ENCODE results near the gene CELA2B.
"Not testable (repeated sequence)": the region's sequence is repeated elsewhere in the genome, so short reads cannot be mapped to it uniquely, and the experiment has no call there.

The CELA2B gene

DNA sequence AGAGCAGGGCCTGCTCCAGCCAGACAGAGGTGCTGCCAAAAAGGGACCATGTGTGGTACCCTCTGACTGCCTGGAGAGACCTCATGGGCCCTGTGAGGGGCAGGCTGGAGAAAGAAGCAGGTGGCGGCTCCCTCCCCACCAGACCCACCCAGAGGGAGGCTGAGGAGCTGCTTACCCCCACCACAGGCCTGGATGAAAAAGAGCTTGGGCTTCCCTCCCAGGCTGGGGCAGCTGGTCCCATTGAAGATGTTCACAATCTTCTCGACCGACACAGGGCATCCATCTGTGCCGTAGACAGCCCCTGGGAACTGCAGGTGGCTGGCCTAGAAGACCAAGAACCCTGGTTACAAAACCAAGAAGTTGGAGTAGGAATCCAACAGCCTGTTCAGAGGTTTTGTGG lies 28.5 kb downstream of the CELA2B start:
- peaks cover 21% of the 10 kb centered on the region for H3K4me1 ChIP-seq (ENCODE audit: control insufficient read depth, insufficient read depth, low read length)
- no peaks in the 10 kb centered on the region for H3K9me3 ChIP-seq (ENCODE audit: control insufficient read depth, insufficient read depth, low read length)
- no peaks in the 10 kb centered on the region for H3K27me3 ChIP-seq (ENCODE audit: control insufficient read depth, insufficient read depth, low read length)
- H3K4me3 ChIP-seq (ENCODE audit: low read depth, low read length): no peak overlapping the region
- H3K36me3 ChIP-seq (ENCODE audit: control insufficient read depth, insufficient read depth, low read length): peaks cover 39% of the 10 kb centered on the region
- no peak overlapping the region for H3K9ac ChIP-seq (ENCODE audit: low read depth, low read length)
- no peak overlapping the region for H3K27ac ChIP-seq (ENCODE audit: low read depth, low read length)

- peaks cover 30% of the 10 kb centered on the region for H3K36me3 ChIP-seq (ENCODE audit: control insufficient read depth, insufficient read depth, low read length)
- H3K9ac ChIP-seq (ENCODE audit: low read depth, low read length): no peak overlapping the region
- peaks cover 24% of the 10 kb centered on the region for H3K4me1 ChIP-seq (ENCODE audit: control insufficient read depth, insufficient read depth, low read length)
- H3K27ac ChIP-seq (ENCODE audit: low read depth, low read length): no peak overlapping the region
- no peaks in the 10 kb centered on the region for H3K9me3 ChIP-seq (ENCODE audit: control insufficient read depth, insufficient read depth, low read length)
- H3K4me3 ChIP-seq (ENCODE audit: low read depth, low read length): no peak overlapping the region
- no peaks in the 10 kb centered on the region for H3K27me3 ChIP-seq (ENCODE audit: control insufficient read depth, insufficient read depth, low read length)
Measured at GRCh38 chr1:15506831-15507230, 30.9 kb downstream of the CELA2B start.

DNA sequence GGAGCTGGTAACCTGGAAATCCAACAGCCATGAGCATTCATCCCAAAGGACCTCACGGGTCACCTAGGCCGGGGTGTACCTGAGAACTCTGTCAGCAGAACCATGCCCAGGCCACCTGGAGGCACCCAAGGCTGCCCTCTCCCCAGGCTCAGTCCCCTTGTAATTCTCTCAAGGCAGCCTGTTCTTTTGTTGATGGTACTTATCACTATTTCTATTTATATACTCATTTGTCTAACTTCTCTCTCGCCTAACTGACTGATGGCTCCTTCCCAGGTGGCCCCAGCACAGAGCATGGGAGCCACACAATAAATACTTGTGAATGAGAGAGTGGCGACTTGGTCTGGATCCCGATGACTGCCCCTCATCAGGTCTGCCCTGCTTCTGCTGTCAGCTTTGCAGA lies 31.4 kb downstream of the CELA2B start:
- Histone ChIP-seq H3K36me3 (ENCODE audit: control insufficient read depth, insufficient read depth, low read length) (peaks cover 35% of the 10 kb centered on the region), H3K9me3 (ENCODE audit: control insufficient read depth, insufficient read depth, low read length) (no peaks in the 10 kb centered on the region), H3K27me3 (ENCODE audit: control insufficient read depth, insufficient read depth, low read length) (no peaks in the 10 kb centered on the region), H3K4me3 (ENCODE audit: low read depth, low read length) (no peak overlapping the region), H3K4me1 (ENCODE audit: control insufficient read depth, insufficient read depth, low read length) (peaks cover 24% of the 10 kb centered on the region), H3K27ac (ENCODE audit: low read depth, low read length) (no peak overlapping the region), H3K9ac (ENCODE audit: low read depth, low read length) (no peak overlapping the region)

- peaks cover 24% of the 10 kb centered on the region for H3K4me1 ChIP-seq (ENCODE audit: control insufficient read depth, insufficient read depth, low read length)
- peak overlapping the region; percentile 47; the same call in 1 of the 2 replicates for H3K9ac ChIP-seq (ENCODE audit: low read depth, low read length)
- H3K9me3 ChIP-seq (ENCODE audit: control insufficient read depth, insufficient read depth, low read length): no peaks in the 10 kb centered on the region
- no peak overlapping the region for H3K4me3 ChIP-seq (ENCODE audit: low read depth, low read length)
- H3K27ac ChIP-seq (ENCODE audit: low read depth, low read length): peak overlapping the region; percentile 67
- no peaks in the 10 kb centered on the region for H3K27me3 ChIP-seq (ENCODE audit: control insufficient read depth, insufficient read depth, low read length)
- H3K36me3 ChIP-seq (ENCODE audit: control insufficient read depth, insufficient read depth, low read length): peaks cover 39% of the 10 kb centered on the region
Measured at GRCh38 chr1:15508700-15509487, 33.0 kb downstream of the CELA2B start.

- H3K27ac ChIP-seq (ENCODE audit: low read depth, low read length): no peak overlapping the region
- H3K4me1 ChIP-seq (ENCODE audit: control insufficient read depth, insufficient read depth, low read length): peaks cover 24% of the 10 kb centered on the region
- no peaks in the 10 kb centered on the region for H3K27me3 ChIP-seq (ENCODE audit: control insufficient read depth, insufficient read depth, low read length)
- H3K36me3 ChIP-seq (ENCODE audit: control insufficient read depth, insufficient read depth, low read length): peaks cover 38% of the 10 kb centered on the region
- H3K9me3 ChIP-seq (ENCODE audit: control insufficient read depth, insufficient read depth, low read length): no peaks in the 10 kb centered on the region
- no peak overlapping the region for H3K4me3 ChIP-seq (ENCODE audit: low read depth, low read length)
- no peak overlapping the region for H3K9ac ChIP-seq (ENCODE audit: low read depth, low read length)
Measured at GRCh38 chr1:15509586-15509985, 33.7 kb downstream of the CELA2B start.

- H3K27me3 ChIP-seq (ENCODE audit: control insufficient read depth, insufficient read depth, low read length): no peaks in the 10 kb centered on the region
- no peaks in the 10 kb centered on the region for H3K9me3 ChIP-seq (ENCODE audit: control insufficient read depth, insufficient read depth, low read length)
- peaks cover 24% of the 10 kb centered on the region for H3K4me1 ChIP-seq (ENCODE audit: control insufficient read depth, insufficient read depth, low read length)
- no peak overlapping the region for H3K27ac ChIP-seq (ENCODE audit: low read depth, low read length)
- H3K4me3 ChIP-seq (ENCODE audit: low read depth, low read length): no peak overlapping the region
- no peak overlapping the region for H3K9ac ChIP-seq (ENCODE audit: low read depth, low read length)
- peaks cover 32% of the 10 kb centered on the region for H3K36me3 ChIP-seq (ENCODE audit: control insufficient read depth, insufficient read depth, low read length)
Measured at GRCh38 chr1:15510611-15511405, 34.9 kb downstream of the CELA2B start.

DNA sequence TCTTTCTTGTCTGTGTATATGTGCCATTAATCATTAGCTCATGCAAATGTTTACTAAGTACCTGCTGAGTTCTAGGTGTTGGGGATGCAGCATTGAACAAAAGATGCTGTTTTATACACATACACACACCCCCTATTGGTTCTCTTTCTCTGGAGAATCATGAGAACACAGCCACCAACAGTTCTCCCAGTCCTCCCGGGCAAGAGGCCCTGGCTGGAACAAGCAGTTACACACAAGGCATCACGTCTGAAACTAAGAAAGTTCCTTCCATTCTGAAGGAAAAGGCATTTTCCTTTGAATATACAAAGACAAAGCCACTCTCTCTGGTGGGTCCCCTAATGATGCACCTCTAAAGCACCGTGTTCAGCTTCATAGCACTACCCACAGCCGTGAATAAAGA lies 37.3 kb downstream of the CELA2B start:
- H3K27me3 ChIP-seq (ENCODE audit: control insufficient read depth, insufficient read depth, low read length): no peaks in the 10 kb centered on the region
- peaks cover 44% of the 10 kb centered on the region for H3K36me3 ChIP-seq (ENCODE audit: control insufficient read depth, insufficient read depth, low read length)
- no peak overlapping the region for H3K27ac ChIP-seq (ENCODE audit: low read depth, low read length)
- no peak overlapping the region for H3K4me3 ChIP-seq (ENCODE audit: low read depth, low read length)
- H3K9ac ChIP-seq (ENCODE audit: low read depth, low read length): no peak overlapping the region
- peaks cover 11% of the 10 kb centered on the region for H3K4me1 ChIP-seq (ENCODE audit: control insufficient read depth, insufficient read depth, low read length)
- H3K9me3 ChIP-seq (ENCODE audit: control insufficient read depth, insufficient read depth, low read length): no peaks in the 10 kb centered on the region

- no peak overlapping the region for H3K27ac ChIP-seq (ENCODE audit: low read depth, low read length)
- no peaks in the 10 kb centered on the region for H3K9me3 ChIP-seq (ENCODE audit: control insufficient read depth, insufficient read depth, low read length)
- H3K4me3 ChIP-seq (ENCODE audit: low read depth, low read length): no peak overlapping the region
- no peaks in the 10 kb centered on the region for H3K27me3 ChIP-seq (ENCODE audit: control insufficient read depth, insufficient read depth, low read length)
- peaks cover 6% of the 10 kb centered on the region for H3K4me1 ChIP-seq (ENCODE audit: control insufficient read depth, insufficient read depth, low read length)
- H3K9ac ChIP-seq (ENCODE audit: low read depth, low read length): no peak overlapping the region
- H3K36me3 ChIP-seq (ENCODE audit: control insufficient read depth, insufficient read depth, low read length): peaks cover 48% of the 10 kb centered on the region
Measured at GRCh38 chr1:15513919-15514318, 38.0 kb downstream of the CELA2B start.

DNA sequence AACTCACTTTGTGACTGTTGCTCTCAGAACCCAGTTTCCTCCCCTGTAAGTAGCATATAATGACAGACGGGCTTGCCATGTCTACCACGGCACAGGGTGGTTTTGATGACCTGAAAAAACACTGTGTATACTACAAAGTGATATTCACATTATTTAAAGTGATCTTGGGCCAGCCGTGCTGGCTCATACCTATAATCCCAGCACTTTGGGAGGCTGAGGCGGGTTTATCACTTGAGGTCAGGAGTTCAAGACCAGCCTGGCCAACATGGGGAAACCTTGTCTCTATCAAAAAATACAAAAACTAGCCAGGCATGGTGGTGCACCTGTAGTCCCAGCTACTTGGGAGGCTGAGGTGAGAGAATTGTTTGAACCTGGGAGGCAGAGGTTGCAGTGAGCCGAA lies 38.7 kb downstream of the CELA2B start:
- H3K36me3 ChIP-seq (ENCODE audit: control insufficient read depth, insufficient read depth, low read length): peaks cover 48% of the 10 kb centered on the region
- not testable (repeated sequence) for H3K9me3 ChIP-seq (ENCODE audit: control insufficient read depth, insufficient read depth, low read length)

GRCh38 chr1:15515022-15515663 lies 39.2 kb downstream of the CELA2B start:
- Histone ChIP-seq H3K4me3 (ENCODE audit: low read depth, low read length) (no peak overlapping the region), H3K36me3 (ENCODE audit: control insufficient read depth, insufficient read depth, low read length) (peaks cover 48% of the 10 kb centered on the region), H3K4me1 (ENCODE audit: control insufficient read depth, insufficient read depth, low read length) (no peaks in the 10 kb centered on the region), H3K9ac (ENCODE audit: low read depth, low read length) (no peak overlapping the region), H3K27me3 (ENCODE audit: control insufficient read depth, insufficient read depth, low read length) (no peaks in the 10 kb centered on the region), H3K27ac (ENCODE audit: low read depth, low read length) (no peak overlapping the region), H3K9me3 (ENCODE audit: control insufficient read depth, insufficient read depth, low read length) (no peaks in the 10 kb centered on the region)

More for the DNA sequence above, 38.7 kb downstream of the CELA2B start:
- H3K27ac ChIP-seq (ENCODE audit: low read depth, low read length); H3K9ac ChIP-seq (ENCODE audit: low read depth, low read length); H3K27me3 ChIP-seq (ENCODE audit: control insufficient read depth, insufficient read depth, low read length); H3K4me1 ChIP-seq (ENCODE audit: control insufficient read depth, insufficient read depth, low read length); H3K4me3 ChIP-seq (ENCODE audit: low read depth, low read length): not testable (repeated sequence)

GRCh38 chr1:15519625-15520024 lies 43.7 kb downstream of the CELA2B start:
- peaks cover 28% of the 10 kb centered on the region for H3K36me3 ChIP-seq (ENCODE audit: control insufficient read depth, insufficient read depth, low read length)
- no peak overlapping the region for H3K4me3 ChIP-seq (ENCODE audit: low read depth, low read length)
- no peak overlapping the region for H3K9ac ChIP-seq (ENCODE audit: low read depth, low read length)
- no peaks in the 10 kb centered on the region for H3K9me3 ChIP-seq (ENCODE audit: control insufficient read depth, insufficient read depth, low read length)
- no peak overlapping the region for H3K27ac ChIP-seq (ENCODE audit: low read depth, low read length)
- H3K4me1 ChIP-seq (ENCODE audit: control insufficient read depth, insufficient read depth, low read length): peaks cover 6% of the 10 kb centered on the region
- H3K27me3 ChIP-seq (ENCODE audit: control insufficient read depth, insufficient read depth, low read length): no peaks in the 10 kb centered on the region

Measured in HUES48 (cell line).